Endometrial microvascular endothelial cells (primary cell): ENCODE results near the gene CACNB2. TPM values are rescaled to one million over a fixed set of nuclear protein-coding genes. Genes with fewer than 3 reads are reported as not detected.

Experiments used
- in situ Hi-C: cut with HindIII; loops from 2 replicates; pipeline ENCODE4 v1.10.0; 2017; ENCODE audit warnings: low sequenced_read_pairs, low pct_unique_long_range_greater_than_20kb; ENCODE audit errors: inconsistent ontology term
- total RNA-seq: library from RNA; depleted of rRNA; stranded (reverse); fragments of >200 nt; gene quantifications from one replicate; pipeline ENCODE4 v1.2.3, GENCODE V29; 2015; ENCODE audit errors: inconsistent ontology term

CACNB2 gene
- total RNA-seq, 1 donor from 2014 or later, result not detected

- in situ Hi-C loops, result no loop called here
Measured at GRCh38 chr10:18505456-18506118, 365.4 kb downstream of the CACNB2 start.

- in situ Hi-C loops, result no loop called here
Measured at GRCh38 chr10:18508587-18508986, 368.4 kb downstream of the CACNB2 start.

- in situ Hi-C loops, result no loop called here
Measured at GRCh38 chr10:18514537-18514936, 374.3 kb downstream of the CACNB2 start.

GRCh38 chr10:18516851-18517250 is 376.6 kb downstream of the CACNB2 start:
- in situ Hi-C loops, result no loop called here

- in situ Hi-C loops, result no loop called here
Measured at GRCh38 chr10:18523025-18523424, 382.8 kb downstream of the CACNB2 start.

- in situ Hi-C loops, result no loop called here
Measured at GRCh38 chr10:18523858-18524257, 383.6 kb downstream of the CACNB2 start.

- in situ Hi-C loops, result no loop called here
Measured at GRCh38 chr10:18527687-18528086, 387.5 kb downstream of the CACNB2 start.

GRCh38 chr10:18528292-18528691 is 388.1 kb downstream of the CACNB2 start:
- in situ Hi-C loops, result no loop called here

GRCh38 chr10:18532881-18533535 is 392.8 kb downstream of the CACNB2 start:
- in situ Hi-C loops, result no loop called here

GRCh38 chr10:18533896-18534295 is 393.7 kb downstream of the CACNB2 start:
- in situ Hi-C loops, result no loop called here

- in situ Hi-C loops, result no loop called here
Measured at GRCh38 chr10:18539335-18539734, 399.1 kb downstream of the CACNB2 start.

- in situ Hi-C loops, result no loop called here
Measured at GRCh38 chr10:18540195-18540594, 400.0 kb downstream of the CACNB2 start.

- in situ Hi-C loops, result no loop called here
Measured at GRCh38 chr10:18542832-18543231, 402.6 kb downstream of the CACNB2 start.

GRCh38 chr10:18545621-18546305 is 405.5 kb downstream of the CACNB2 start:
- in situ Hi-C loops, result no loop called here

GRCh38 chr10:18549105-18549504 is 408.9 kb downstream of the CACNB2 start:
- in situ Hi-C loops, result no loop called here

GRCh38 chr10:18551473-18551872 is 411.2 kb downstream of the CACNB2 start:
- in situ Hi-C loops, result no loop called here

- in situ Hi-C loops, result no loop called here
Measured at GRCh38 chr10:18554479-18554878, 414.3 kb downstream of the CACNB2 start.

- in situ Hi-C loops, result no loop called here
Measured at GRCh38 chr10:18556522-18557147, 416.4 kb downstream of the CACNB2 start.

GRCh38 chr10:18557960-18558359 is 417.7 kb downstream of the CACNB2 start:
- in situ Hi-C loops, result no loop called here
